ENCODE measurements around the gene PTPRU.

Gene PTPRU

GRCh38 chr1:29362764-29363163 is 126.4 kb downstream of the PTPRU start:
- no peaks in the 10 kb centered on the region for H3K36me3 ChIP-seq (ENCODE audit: control insufficient read depth, low read length)
- H3F3A ChIP-seq (ENCODE audit: control insufficient read depth, insufficient read depth) = no peaks in the 10 kb centered on the region
- TF ChIP-seq EZH2phosphoT487 (IDR thresholded peaks at IDR 0.05; ENCODE audit: borderline replicate concordance, low read length) (no peak), CTCF (IDR thresholded peaks at IDR 0.05; ENCODE audit: low read depth, low read length, poor library complexity, severe bottlenecking) (no peak)
- H3K27ac ChIP-seq (ENCODE audit: low read depth, low read length) = no peak overlapping the region
- H3K4me2 ChIP-seq (ENCODE audit: low read length) = no peak overlapping the region
- H3K9me2 ChIP-seq (replicated peaks; ENCODE audit: control insufficient read depth, low read length) = no peaks in the 10 kb centered on the region
- no peaks in the 10 kb centered on the region for H4K20me1 ChIP-seq (ENCODE audit: control insufficient read depth, insufficient read depth, low read depth, low read length)
- no peaks in the 10 kb centered on the region for H3K27me3 ChIP-seq (ENCODE audit: control insufficient read depth, low read length)
- no peaks in the 10 kb centered on the region for H3K4me1 ChIP-seq (ENCODE audit: control insufficient read depth, low read length)
- H3K9me3 ChIP-seq (ENCODE audit: control insufficient read depth, insufficient read depth, low read length) = no peaks in the 10 kb centered on the region
- H3K79me2 ChIP-seq (ENCODE audit: control insufficient read depth, low read length) = no peaks in the 10 kb centered on the region
- H3K4me3 ChIP-seq (ENCODE audit: low read length) = no peak overlapping the region

DNA sequence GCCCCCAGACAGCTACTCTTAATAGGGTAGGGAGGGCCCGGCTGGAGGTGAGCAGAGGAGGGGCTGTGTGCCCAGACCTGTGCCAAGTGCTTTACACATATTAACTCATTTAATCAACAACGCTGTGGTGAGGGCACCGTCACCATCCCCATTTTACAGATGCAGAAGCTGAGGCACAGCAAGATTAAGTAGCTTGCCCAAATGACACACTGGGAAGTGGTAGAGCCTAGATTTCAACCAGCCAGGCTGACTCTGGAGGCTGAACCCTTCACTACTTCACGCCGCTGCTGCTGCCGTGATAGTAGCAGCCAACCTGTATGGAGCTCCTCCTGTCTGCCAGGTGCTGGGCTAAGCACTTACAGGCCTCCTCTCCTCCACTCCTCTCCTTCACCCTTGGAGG is 127.2 kb downstream of the PTPRU start:
- Histone ChIP-seq H3K27ac (ENCODE audit: low read depth, low read length) (no peak overlapping the region), H3K27me3 (ENCODE audit: control insufficient read depth, low read length) (0 out of 2 replicates have a peak, but pooled peaks cover 2% of the 10 kb centered on the region), H3K4me3 (ENCODE audit: low read length) (no peak overlapping the region), H3K9me3 (ENCODE audit: control insufficient read depth, insufficient read depth, low read length) (no peaks in the 10 kb centered on the region), H3K4me1 (ENCODE audit: control insufficient read depth, low read length) (no peaks in the 10 kb centered on the region), H3K79me2 (ENCODE audit: control insufficient read depth, low read length) (no peaks in the 10 kb centered on the region), H3K36me3 (ENCODE audit: control insufficient read depth, low read length) (no peaks in the 10 kb centered on the region), H4K20me1 (ENCODE audit: control insufficient read depth, insufficient read depth, low read depth, low read length) (no peaks in the 10 kb centered on the region), H3F3A (ENCODE audit: control insufficient read depth, insufficient read depth) (no peaks in the 10 kb centered on the region), H3K4me2 (ENCODE audit: low read length) (no peak overlapping the region), H3K9me2 (replicated peaks; ENCODE audit: control insufficient read depth, low read length) (no peaks in the 10 kb centered on the region)
- TF ChIP-seq CTCF (IDR thresholded peaks at IDR 0.05; ENCODE audit: low read depth, low read length, poor library complexity, severe bottlenecking) = no peak
- no peak for TF ChIP-seq EZH2phosphoT487 (IDR thresholded peaks at IDR 0.05; ENCODE audit: borderline replicate concordance, low read length)

- Histone ChIP-seq H3K4me2 (ENCODE audit: low read length) (no peak overlapping the region), H3K9me3 (ENCODE audit: control insufficient read depth, insufficient read depth, low read length) (no peaks in the 10 kb centered on the region), H3K79me2 (ENCODE audit: control insufficient read depth, low read length) (no peaks in the 10 kb centered on the region), H3K4me1 (ENCODE audit: control insufficient read depth, low read length) (no peaks in the 10 kb centered on the region), H3K27me3 (ENCODE audit: control insufficient read depth, low read length) (0 out of 2 replicates have a peak, but pooled peaks cover 2% of the 10 kb centered on the region), H3K36me3 (ENCODE audit: control insufficient read depth, low read length) (no peaks in the 10 kb centered on the region), H3K4me3 (ENCODE audit: low read length) (no peak overlapping the region), H3K27ac (ENCODE audit: low read depth, low read length) (no peak overlapping the region), H3F3A (ENCODE audit: control insufficient read depth, insufficient read depth) (no peaks in the 10 kb centered on the region), H4K20me1 (ENCODE audit: control insufficient read depth, insufficient read depth, low read depth, low read length) (no peaks in the 10 kb centered on the region), H3K9me2 (replicated peaks; ENCODE audit: control insufficient read depth, low read length) (no peaks in the 10 kb centered on the region)
- TF ChIP-seq EZH2phosphoT487 (IDR thresholded peaks at IDR 0.05; ENCODE audit: borderline replicate concordance, low read length) (no peak), CTCF (IDR thresholded peaks at IDR 0.05; ENCODE audit: low read depth, low read length, poor library complexity, severe bottlenecking) (no peak)
Observed at GRCh38 chr1:29364101-29364678, 127.9 kb downstream of the PTPRU start.
